Trophoblast cell (in vitro differentiated cells and primary cell): ENCODE results near the gene ODC1.

ENCODE experiments used
- DNase-seq, 2 donors: peaks; one replicate each; pipeline ENCODE4 v3.0.0-alpha.2; 2016
- H2AFZ ChIP-seq: 2 replicates; pipeline ENCODE4 v1.6.1; 2013; ENCODE audit warnings: low read length, moderate library complexity, mild to moderate bottlenecking; ENCODE audit not compliant: insufficient read depth, poor library complexity
- H2AK5ac ChIP-seq: 2 replicates; pipeline ENCODE4 v1.6.1; 2013; ENCODE audit warnings: mild to moderate bottlenecking, low read length
- H2BK120ac ChIP-seq: 2 replicates; pipeline ENCODE4 v1.6.1; 2013; ENCODE audit warnings: low read length, mild to moderate bottlenecking, moderate library complexity; ENCODE audit not compliant: insufficient read depth, poor library complexity
- H2BK12ac ChIP-seq: 2 replicates; pipeline ENCODE4 v1.6.1; 2013; ENCODE audit warnings: mild to moderate bottlenecking, low read length, moderate library complexity
- H2BK5ac ChIP-seq: 2 replicates; pipeline ENCODE4 v1.6.1; 2013; ENCODE audit warnings: low read length, low read depth, moderate library complexity, mild to moderate bottlenecking; ENCODE audit not compliant: poor library complexity
- H3K14ac ChIP-seq: 2 replicates; pipeline ENCODE4 v1.6.1; 2013; ENCODE audit warnings: mild to moderate bottlenecking, low read length
- H3K18ac ChIP-seq: 2 replicates; pipeline ENCODE4 v1.6.1; 2013; ENCODE audit warnings: mild to moderate bottlenecking, low read length
- H3K23ac ChIP-seq: 2 replicates; pipeline ENCODE4 v1.6.1; 2013; ENCODE audit warnings: low read length
- H3K27ac ChIP-seq: 2 replicates; pipeline ENCODE4 v1.5.1; 2013; ENCODE audit warnings: low read depth, mild to moderate bottlenecking, inconsistent platforms, low read length, moderate library complexity
- H3K27me3 ChIP-seq: 2 replicates; pipeline ENCODE4 v1.6.1; 2013; ENCODE audit warnings: inconsistent platforms, mild to moderate bottlenecking, low read length, moderate library complexity; ENCODE audit not compliant: insufficient read depth
- H3K36me3 ChIP-seq, 2 experiments: 1 replicate in 1 of 2; 2 replicates in 1 of 2; pipeline ENCODE4 v1.6.1; 2013; ENCODE audit warnings: low read length in 2 of 2, mild to moderate bottlenecking in 2 of 2, moderate library complexity in 1 of 2; ENCODE audit not compliant: insufficient read depth in 2 of 2, control insufficient read depth in 1 of 2
- H3K4ac ChIP-seq: 2 replicates; pipeline ENCODE4 v1.6.1; 2013; ENCODE audit warnings: low read depth, mild to moderate bottlenecking, low read length, moderate library complexity
- H3K4me1 ChIP-seq, 2 experiments: 1 replicate in 1 of 2; 2 replicates in 1 of 2; pipeline ENCODE4 v1.6.1; 2013; ENCODE audit warnings: low read length in 2 of 2, mild to moderate bottlenecking in 2 of 2, moderate library complexity in 1 of 2; ENCODE audit not compliant: insufficient read depth in 2 of 2, control insufficient read depth in 1 of 2
- H3K4me2 ChIP-seq: 2 replicates; pipeline ENCODE4 v1.6.1; 2013; ENCODE audit warnings: inconsistent platforms, mild to moderate bottlenecking, low read length, moderate library complexity
- H3K4me3 ChIP-seq: 2 replicates; pipeline ENCODE4 v1.5.1; 2013; ENCODE audit warnings: mild to moderate bottlenecking, low read depth, low read length, inconsistent platforms
- H3K79me1 ChIP-seq: one replicate; pipeline ENCODE4 v1.6.1; 2013; ENCODE audit warnings: low read length
- H3K79me2 ChIP-seq: 2 replicates; pipeline ENCODE4 v1.6.1; 2013; ENCODE audit warnings: low read length, mild to moderate bottlenecking; ENCODE audit not compliant: control insufficient read depth, insufficient read depth, poor library complexity
- H3K9ac ChIP-seq: 2 replicates; pipeline ENCODE4 v1.6.1; 2013; ENCODE audit warnings: mild to moderate bottlenecking, low read length
- H3K9me3 ChIP-seq: 2 replicates; pipeline ENCODE4 v1.6.1; 2013; ENCODE audit warnings: low read depth, mild to moderate bottlenecking, control low read depth, inconsistent platforms, low read length; ENCODE audit not compliant: insufficient read depth
- H4K12ac ChIP-seq: 2 replicates; pipeline ENCODE4 v1.6.1; 2013; ENCODE audit warnings: low read depth, mild to moderate bottlenecking, low read length, moderate library complexity
- H4K8ac ChIP-seq: 2 replicates; pipeline ENCODE4 v1.6.1; 2013; ENCODE audit warnings: low read depth, mild to moderate bottlenecking, low read length, moderate library complexity
- H4K91ac ChIP-seq: one replicate; pipeline ENCODE4 v1.6.1; 2013; ENCODE audit warnings: low read depth, mild to moderate bottlenecking, low read length, moderate library complexity
- WGBS: extraction: QIAGEN DNeasy Blood & Tissue Kit; methylation state at CpG from one replicate; pipeline ENCODE4 v1.1.7; 2013; ENCODE audit warnings: missing lambda C conversion rate; ENCODE audit not compliant: insufficient read length, insufficient coverage; ENCODE audit errors: extremely low coverage; 5-methylcytosine and 5-hydroxymethylcytosine counted together

Gene ODC1

GRCh38 chr2:10486601-10487079 lies 38.5 kb upstream of the ODC1 start:
- Histone ChIP-seq H3K18ac (no peak overlapping the region), H3K9me3 (no peaks in the 10 kb centered on the region), H4K12ac (no peak overlapping the region), H3K14ac (no peak overlapping the region), H2AFZ (no peak overlapping the region), H3K27ac (no peak overlapping the region), H3K4me1 (no peaks in the 10 kb centered on the region), H3K79me2 (no peaks in the 10 kb centered on the region), H4K91ac (no peak overlapping the region), H2BK5ac (no peak overlapping the region), H3K27me3 (no peaks in the 10 kb centered on the region), H2BK12ac (no peak overlapping the region), H3K4me3 (no peak overlapping the region), H4K8ac (no peak overlapping the region), H2BK120ac (no peak overlapping the region), H2AK5ac (no peak overlapping the region), H3K4me2 (no peak overlapping the region), H3K4ac (no peak overlapping the region), H3K36me3 (no peaks in the 10 kb centered on the region), H3K9ac (no peak overlapping the region), H3K23ac (no peak overlapping the region), H3K79me1 (no peaks in the 10 kb centered on the region)
- no CpG with 5 or more reads among the region's 5 CpGs for WGBS
- no peak for DNase-seq

DNA sequence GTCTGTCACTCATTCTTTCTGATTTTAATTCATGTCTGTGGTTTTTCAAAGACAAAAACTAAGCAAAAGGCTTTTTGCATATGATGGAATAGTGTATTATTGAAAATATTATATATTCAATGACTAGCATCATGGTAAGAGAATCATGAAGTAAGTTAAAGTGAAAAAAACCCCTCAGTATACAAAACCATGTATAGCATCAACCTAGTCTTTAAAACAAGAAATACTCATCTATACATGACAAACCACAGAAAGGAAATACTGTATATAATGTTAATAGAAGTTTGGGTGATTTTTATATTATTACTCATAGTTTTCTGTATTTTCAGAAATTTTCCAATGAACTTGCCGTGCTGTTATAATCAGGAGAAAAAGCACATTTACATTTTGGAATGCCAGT lies 38.0 kb upstream of the ODC1 start:
- H2BK12ac ChIP-seq = no peak overlapping the region
- no peak overlapping the region for H2BK5ac ChIP-seq
- H3K4ac ChIP-seq = no peak overlapping the region
- no peak overlapping the region for H4K8ac ChIP-seq
- H3K18ac ChIP-seq = no peak overlapping the region
- H3K14ac ChIP-seq = no peak overlapping the region
- H3K4me2 ChIP-seq = no peak overlapping the region
- WGBS = no CpG with 5 or more reads among the region's 1 CpG
- H3K4me1 ChIP-seq = no peaks in the 10 kb centered on the region
- H3K4me3 ChIP-seq = no peak overlapping the region
- no peak overlapping the region for H4K12ac ChIP-seq
- H3K27ac ChIP-seq = no peak overlapping the region
- no peak overlapping the region for H3K9ac ChIP-seq
- H3K79me1 ChIP-seq = no peaks in the 10 kb centered on the region
- H3K79me2 ChIP-seq = no peaks in the 10 kb centered on the region
- no peak overlapping the region for H3K23ac ChIP-seq
- H2AK5ac ChIP-seq = no peak overlapping the region
- H3K36me3 ChIP-seq = no peaks in the 10 kb centered on the region
- no peak for DNase-seq
- no peak overlapping the region for H2AFZ ChIP-seq
- H4K91ac ChIP-seq = no peak overlapping the region
- H3K27me3 ChIP-seq = no peaks in the 10 kb centered on the region
- no peak overlapping the region for H2BK120ac ChIP-seq
- H3K9me3 ChIP-seq = no peaks in the 10 kb centered on the region

GRCh38 chr2:10482913-10483312 lies 34.8 kb upstream of the ODC1 start:
- Histone ChIP-seq H3K79me1 (no peaks in the 10 kb centered on the region), H3K9ac (no peak overlapping the region), H3K18ac (no peak overlapping the region), H3K23ac (no peak overlapping the region), H3K79me2 (no peaks in the 10 kb centered on the region), H2AFZ (no peak overlapping the region), H3K27ac (no peak overlapping the region), H3K4me2 (no peak overlapping the region), H3K27me3 (no peaks in the 10 kb centered on the region), H3K4me3 (no peak overlapping the region), H3K4ac (no peak overlapping the region), H4K8ac (no peak overlapping the region), H2BK12ac (no peak overlapping the region), H2BK5ac (no peak overlapping the region), H2AK5ac (no peak overlapping the region), H4K12ac (no peak overlapping the region), H4K91ac (no peak overlapping the region), H3K36me3 (no peaks in the 10 kb centered on the region), H3K14ac (no peak overlapping the region), H3K9me3 (peaks cover 3% of the 10 kb centered on the region), H2BK120ac (no peak overlapping the region), H3K4me1 (no peaks in the 10 kb centered on the region)
- no peak for DNase-seq
- no CpG with 5 or more reads among the region's 7 CpGs for WGBS

DNA sequence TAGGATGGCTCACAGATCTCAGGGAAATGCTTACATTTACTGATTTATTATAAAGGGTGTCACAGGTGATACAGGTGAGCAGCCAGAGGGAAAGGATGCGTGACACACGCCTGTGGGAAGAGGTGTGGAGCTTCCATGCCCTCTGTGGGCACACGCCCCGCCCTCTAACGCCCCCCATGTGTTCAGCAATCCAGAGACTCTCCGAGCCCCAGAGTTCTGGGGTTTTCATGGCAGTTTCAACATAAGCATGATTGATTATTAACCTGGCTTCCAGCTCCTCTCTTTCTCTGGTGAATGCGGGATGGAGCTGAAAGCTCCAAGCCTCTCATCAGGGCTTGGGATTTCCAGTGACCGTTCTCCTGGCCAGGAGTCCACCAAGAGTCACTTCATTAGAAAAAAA lies 34.3 kb upstream of the ODC1 start:
- Histone ChIP-seq H4K91ac (no peak overlapping the region), H2BK120ac (no peak overlapping the region), H2AFZ (no peak overlapping the region), H3K79me1 (no peaks in the 10 kb centered on the region), H3K27ac (no peak overlapping the region), H3K14ac (no peak overlapping the region), H3K4ac (no peak overlapping the region), H3K27me3 (no peaks in the 10 kb centered on the region), H3K9me3 (peaks cover 3% of the 10 kb centered on the region), H3K4me3 (no peak overlapping the region), H2AK5ac (no peak overlapping the region), H2BK12ac (no peak overlapping the region), H3K23ac (no peak overlapping the region), H3K9ac (no peak overlapping the region), H4K8ac (no peak overlapping the region), H4K12ac (no peak overlapping the region), H3K4me1 (no peaks in the 10 kb centered on the region), H3K36me3 (no peaks in the 10 kb centered on the region), H3K18ac (no peak overlapping the region), H3K79me2 (no peaks in the 10 kb centered on the region), H3K4me2 (no peak overlapping the region), H2BK5ac (no peak overlapping the region)
- DNase-seq = no peak
- WGBS = no CpG with 5 or more reads among the region's 8 CpGs
